A549 (cell line): ENCODE data around the gene PPP2R2C. TPM values are rescaled to one million over a fixed set of nuclear protein-coding genes. Genes with fewer than 3 reads are reported as not detected.

ENCODE experiments used
- ATAC-seq, 2 experiments: fragments of 200-7000 bp in 1 of 2; fragments of >200 bp in 1 of 2; cut with Nextera tagmentation in 1 of 2; cut with Tn5 transposase in 1 of 2; 3 replicates each; pipeline versions ENCODE4 v1.8.0 to v1.9.1; 2018 to 2020; ENCODE audit warnings: mild to moderate bottlenecking in 1 of 2, moderate library complexity in 1 of 2
- CTCF ChIA-PET: fragments of 300-600 bp; sonication (Branson Sonifier 250); formaldehyde crosslinking; extraction: SDS; loops from one replicate; lab custom pipeline; 2021; ENCODE audit warnings: antibody characterized with exemption, inconsistent platforms; lab: Yijun Ruan, JAX
- POLR2A ChIA-PET: fragments of 350-600 bp; formaldehyde crosslinking; extraction: SDS; loops from one replicate; lab custom pipeline; 2021; ENCODE audit warnings: antibody characterized with exemption, inconsistent platforms; lab: Yijun Ruan, JAX
- DNase-seq, 2 experiments: peaks; one replicate each; pipeline versions ENCODE4 v3.0.0 to v3.0.0-alpha.2; 2011 to 2016; ENCODE audit warnings: low read depth in 1 of 2, low spot score in 1 of 2
- FAIRE-seq: peaks from 2 replicates; lab custom pipeline; 2011; peaks lifted over from hg19 to GRCh38; lab: Jason Lieb, UNC
- H3K27ac ChIP-seq, 2 experiments: fragments of >200 bp; sonication (Bioruptor Twin); formaldehyde crosslinking; 3 replicates each; pipeline ENCODE4 v1.5.1; 2016 to 2017
- H3K4me1 ChIP-seq: fragments of >200 bp; sonication (Bioruptor Twin); formaldehyde crosslinking; 3 replicates; pipeline ENCODE4 v1.6.1; 2016
- H3K4me2 ChIP-seq: fragments of >200 bp; sonication (Bioruptor Twin); formaldehyde crosslinking; 3 replicates; pipeline ENCODE4 v1.6.1; 2016
- H3K4me3 ChIP-seq: fragments of >200 bp; sonication (Bioruptor Twin); formaldehyde crosslinking; 3 replicates; pipeline ENCODE4 v1.5.1; 2016
- H3K9me3 ChIP-seq: fragments of >200 bp; sonication (Bioruptor Twin); formaldehyde crosslinking; 3 replicates; pipeline ENCODE4 v1.6.1; 2016
- ATOH8 ChIP-seq: fragments of 250-450 bp; sonication (Bioruptor Pico); IDR thresholded peaks from 2 replicates; pipeline ENCODE4 v1.5.0; 2020; ENCODE audit warnings: low read depth, mild to moderate bottlenecking, moderate library complexity
- BCL3 ChIP-seq: fragments of >200 bp; sonication (Bioruptor Twin); formaldehyde crosslinking; IDR thresholded peaks from 3 replicates; pipeline ENCODE4 v1.6.1; 2016
- CEBPB ChIP-seq, 2 experiments: fragments of >200 bp in 1 of 2; sonication (Bioruptor Twin) in 1 of 2; formaldehyde crosslinking in 1 of 2; IDR thresholded peaks; 2 replicates each; pipeline ENCODE4 v1.6.1; 2012 to 2016
- CHD4 ChIP-seq: fragments of 200-600 bp; sonication (generic); IDR thresholded peaks from 2 replicates; pipeline ENCODE4 v1.6.1; 2016; ENCODE audit warnings: antibody characterized with exemption, mild to moderate bottlenecking, borderline replicate concordance
- FOSL2 ChIP-seq, 2 experiments: fragments of 450-650 bp in 1 of 2; fragments of >200 bp in 1 of 2; sonication (Bioruptor Twin) in 1 of 2; formaldehyde crosslinking; IDR thresholded peaks; 2 replicates each; pipeline versions ENCODE4 v1.5.0 to v1.6.1; 2016 to 2020; ENCODE audit warnings: mild to moderate bottlenecking in 1 of 2, moderate library complexity in 1 of 2
- FOXS1 ChIP-seq: fragments of 250-450 bp; sonication (Bioruptor Pico); IDR thresholded peaks from 2 replicates; pipeline ENCODE4 v1.5.0; 2020; ENCODE audit warnings: mild to moderate bottlenecking, moderate library complexity
- HDAC2 ChIP-seq: fragments of 200-600 bp; sonication (generic); IDR thresholded peaks from 2 replicates; pipeline ENCODE4 v1.6.1; 2016
- MAX ChIP-seq: IDR thresholded peaks from 2 replicates; pipeline ENCODE4 v1.6.1; 2012
- MAZ ChIP-seq: fragments of 150-350 bp; IDR thresholded peaks from 2 replicates; pipeline ENCODE4 v1.6.1; 2014; ENCODE audit warnings: antibody characterized with exemption, low read depth, low read length, borderline replicate concordance
- NFE2L2 ChIP-seq: fragments of 150-350 bp; conservative IDR thresholded peaks from 2 replicates; pipeline ENCODE4 v1.6.1; 2014; ENCODE audit warnings: low read length
- NPAS2 ChIP-seq: fragments of 250-450 bp; sonication (Bioruptor Pico); IDR thresholded peaks from 2 replicates; pipeline ENCODE4 v1.8.0; 2022; ENCODE audit warnings: mild to moderate bottlenecking, moderate library complexity, borderline replicate concordance
- PBX3 ChIP-seq: IDR thresholded peaks from 2 replicates; pipeline ENCODE4 v1.6.1; 2012
- POLR2AphosphoS2 ChIP-seq: conservative IDR thresholded peaks from 2 replicates; pipeline ENCODE4 v1.6.1; 2012; ENCODE audit warnings: low read length, improper control_type of control experiment, inconsistent platforms
- RAD21 ChIP-seq, 2 experiments: fragments of >200 bp in 1 of 2; sonication (Bioruptor Twin) in 1 of 2; formaldehyde crosslinking in 1 of 2; IDR thresholded peaks in 1 of 2; conservative IDR thresholded peaks in 1 of 2; 2 replicates in 1 of 2; 3 replicates in 1 of 2; pipeline ENCODE4 v1.6.1; 2012 to 2018; ENCODE audit warnings: inconsistent platforms in 1 of 2
- SMC3 ChIP-seq: fragments of >200 bp; sonication (Bioruptor Twin); formaldehyde crosslinking; IDR thresholded peaks from 3 replicates; pipeline ENCODE4 v1.6.1; 2018; ENCODE audit warnings: inconsistent platforms
- ZFP36 ChIP-seq: fragments of 450-650 bp; IDR thresholded peaks from 2 replicates; pipeline ENCODE4 v1.6.1; 2014; ENCODE audit warnings: borderline replicate concordance; ENCODE audit not compliant: partially characterized antibody
- ZNF302 ChIP-seq: fragments of 250-450 bp; sonication (Bioruptor Pico); IDR thresholded peaks from 2 replicates; pipeline ENCODE4 v1.9.0; 2021; ENCODE audit warnings: inconsistent platforms, mild to moderate bottlenecking, moderate library complexity
- whole genome bisulfite sequencing: methylation state at CpG from one replicate; pipeline ENCODE4 v1.1.6; 2017; ENCODE audit errors: missing lambda C conversion rate; 5-methylcytosine and 5-hydroxymethylcytosine counted together
- polyA minus RNA-seq: library from RNA; depleted of rRNA, polyadenylated mRNA; stranded (reverse); fragments of >200 nt; gene quantifications from 2 replicates; pipeline ENCODE4 v1.2.3, GENCODE V29; 2011; rRNA and poly(A)+ RNA removed
- polyA plus RNA-seq, 4 experiments: library from polyadenylated mRNA; depleted of rRNA in 3 of 4; stranded (reverse); fragments of >200 nt; fragmentation: RNase III in 1 of 4; extraction: RNeasy Plus Mini Kit Qiagen cat#74134 plus additional on column Dnase treatment in 1 of 4; gene quantifications; 2 replicates in 3 of 4; 3 replicates in 1 of 4; pipeline ENCODE4 v1.2.3, GENCODE V29; 2011 to 2017

The PPP2R2C gene
- polyA plus RNA-seq (2011; rRNA removed), result 23.9 and 26.9 TPM in 2 replicates
- polyA plus RNA-seq (2012; cell fraction: cytosol; rRNA removed), result 38.9 and 50.9 TPM in 2 replicates
- 41.8 and 48.0 TPM in 2 replicates for polyA plus RNA-seq (2012; cell fraction: nucleus; rRNA removed)
- polyA plus RNA-seq (2017; fragmentation: RNase III; extraction: RNeasy Plus Mini Kit Qiagen cat#74134 plus additional on column Dnase treatment), result 28.6 to 31.2 TPM (median 29.4 TPM) in 3 replicates
- 64.9 and 74.3 TPM in 2 replicates for polyA minus RNA-seq

- no peak for TF ChIP-seq NFE2L2
- no peak for TF ChIP-seq BCL3
- TF ChIP-seq MAX, result no peak
- no peak for TF ChIP-seq PBX3
- TF ChIP-seq FOSL2 (IDR thresholded peaks at IDR 0.05), result no peak
- no peak for TF ChIP-seq FOSL2 (CRISPR knock-in tag; IDR thresholded peaks at IDR 0.05)
- no peak for TF ChIP-seq POLR2AphosphoS2
- TF ChIP-seq FOXS1 (CRISPR knock-in tag), result no peak
- no peak for TF ChIP-seq CHD4
- no peak for TF ChIP-seq HDAC2
- TF ChIP-seq SMC3, result no peak
- no peak for TF ChIP-seq MAZ
- no peak for TF ChIP-seq NPAS2 (CRISPR knock-in tag)
- no peak for TF ChIP-seq CEBPB (IDR thresholded peaks at IDR 0.05)
- no peak for TF ChIP-seq ATOH8
- no peak for TF ChIP-seq RAD21 (conservative IDR thresholded peaks at IDR 0.05 in 1 of 2, IDR thresholded peaks at IDR 0.05 in 1 of 2)
- no peak for TF ChIP-seq ZFP36
- no peak for TF ChIP-seq ZNF302 (CRISPR knock-in tag)
- no peak for FAIRE-seq
- peak; percentile 59 to 62 for ATAC-seq
- peak; percentile 26 to 32 for DNase-seq
- peak within 1 kb of the TSS; percentile 96 for H3K4me2 ChIP-seq
- H3K4me3 ChIP-seq, result peak within 1 kb of the TSS; percentile 84
- H3K9me3 ChIP-seq, result no peaks in the 10 kb centered on the region
- WGBS, result 57% methylated on average over 9 of the region's 86 CpGs
- H3K4me1 ChIP-seq, result peaks cover 10% of the 10 kb centered on the region; the same call in 1 of the 3 replicates
- POLR2A ChIA-PET, result no interaction called here
- CTCF ChIA-PET, result interaction anchor here (0.5 to 4.3 kb wide), 4 partner anchors 76 to 617 kb away, joined by 3 to 28 read pairs (median 4); no protein-coding TSS in a partner anchor
- peak within 1 kb of the TSS; percentile 97 for H3K27ac ChIP-seq
Measured at GRCh38 chr4:6472387-6473263, at the start of gene PPP2R2C. Gene PPP2R2C, minus strand, starts transcription at chr4:6472614. Its CDS starts 385 bp downstream, at chr4:6472229.

GRCh38 chr4:6520978-6521377 is 48.6 kb upstream of the PPP2R2C start:
- no peaks in the 10 kb centered on the region for H3K9me3 ChIP-seq
- TF ChIP-seq CEBPB (IDR thresholded peaks at IDR 0.05), result no peak
- TF ChIP-seq, all 56 proteins: peak for 0
- CTCF ChIA-PET, result interaction anchor here (4.4 kb wide), 1 partner anchor 27 kb away, joined by 29 read pairs; no protein-coding TSS in a partner anchor
- Histone ChIP-seq H3K4me2 (no peak overlapping the region), H3K4me3 (no peak overlapping the region), H3K4me1 (no peaks in the 10 kb centered on the region), H3K27ac (no peak overlapping the region)
- DNase-seq (no peak), FAIRE-seq (no peak), ATAC-seq (no peak)
- POLR2A ChIA-PET, result no interaction called here
- 77% methylated on average over 6 of the region's 6 CpGs for WGBS
